Activated CD8-positive, alpha-beta memory T cell treated with anti-CD3 and anti-CD28 coated beads, Interleukin-2, amount 10 ng/mL, durations not matched to agents 7 days and 5 days (primary cell): ENCODE data around the gene ADGRB3. TPM values are rescaled to one million over a fixed set of nuclear protein-coding genes. Genes with fewer than 3 reads are reported as not detected.

ENCODE experiments used
- ATAC-seq: fragments of 150-1000 bp; cut with Tn5 transposase; one replicate; pipeline ENCODE4 v1.10.0; 2021; ENCODE audit warnings: moderate library complexity
- CTCF ChIA-PET: fragments of 350-600 bp; sonication (Branson Sonifier 250); formaldehyde crosslinking; loops from one replicate; lab custom pipeline; 2021; ENCODE audit warnings: antibody characterized with exemption; lab: Charles Lee
- DNase-seq: peaks from one replicate; pipeline ENCODE4 v3.0.0-alpha.2; 2020
- H3K27ac Mint-ChIP-seq: one replicate; pipeline ENCODE4 v1.8.0; 2021; ENCODE audit warnings: mild to moderate bottlenecking, mixed read lengths
- H3K27me3 Mint-ChIP-seq: one replicate; pipeline ENCODE4 v1.8.0; 2021; ENCODE audit warnings: mixed read lengths
- H3K36me3 Mint-ChIP-seq: one replicate; pipeline ENCODE4 v1.8.0; 2021; ENCODE audit warnings: mild to moderate bottlenecking, mixed read lengths
- H3K4me1 Mint-ChIP-seq: one replicate; pipeline ENCODE4 v1.8.0; 2021; ENCODE audit warnings: mixed read lengths
- H3K4me3 Mint-ChIP-seq: one replicate; pipeline ENCODE4 v1.8.0; 2021; ENCODE audit warnings: mild to moderate bottlenecking, moderate library complexity, mixed read lengths
- H3K9me3 Mint-ChIP-seq: one replicate; pipeline ENCODE4 v1.8.0; 2022; ENCODE audit warnings: low read depth, mixed read lengths
- total RNA-seq, 2 experiments: library from RNA; stranded (reverse); gene quantifications; one replicate each; pipeline ENCODE4 v1.2.3, GENCODE V29; 2021

Gene ADGRB3
- total RNA-seq, 2 experiments from 2014 or later = 0.33 TPM; not detected in 1

DNA sequence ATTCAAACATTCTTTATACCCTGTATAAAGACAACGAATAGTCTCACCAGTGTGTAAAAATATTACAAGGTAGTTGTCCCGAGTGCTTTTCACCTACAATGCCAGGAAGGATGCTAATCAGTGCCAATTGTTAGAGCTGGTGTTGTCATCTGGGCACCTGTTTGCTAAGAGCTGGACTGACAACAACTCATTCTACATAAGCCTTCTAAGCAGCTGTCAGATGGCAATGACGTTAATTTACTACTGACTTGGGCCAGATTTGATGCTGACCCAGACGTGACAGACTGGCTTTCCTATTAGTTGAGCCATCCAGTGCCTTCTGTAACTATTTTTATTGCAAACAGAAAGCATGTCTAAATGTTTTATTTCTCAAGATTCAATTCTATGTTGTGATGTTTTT is 355.2 kb downstream of the ADGRB3 start:
- H3K36me3 Mint-ChIP-seq = no peaks in the 10 kb centered on the region
- H3K9me3 Mint-ChIP-seq = no peaks in the 10 kb centered on the region
- no peak overlapping the region for H3K4me3 Mint-ChIP-seq
- H3K27me3 Mint-ChIP-seq = no peaks in the 10 kb centered on the region
- DNase-seq (no peak), ATAC-seq (no peak)
- no peaks in the 10 kb centered on the region for H3K4me1 Mint-ChIP-seq
- CTCF ChIA-PET = no interaction called here
- H3K27ac Mint-ChIP-seq = no peak overlapping the region

GRCh38 chr6:68993911-68994310 is 358.8 kb downstream of the ADGRB3 start:
- Mint-ChIP-seq H3K27ac (no peak overlapping the region), H3K4me3 (no peak overlapping the region), H3K9me3 (no peaks in the 10 kb centered on the region), H3K4me1 (no peaks in the 10 kb centered on the region), H3K36me3 (no peaks in the 10 kb centered on the region), H3K27me3 (no peaks in the 10 kb centered on the region)
- CTCF ChIA-PET = no interaction called here
- no peak for ATAC-seq
- no peak for DNase-seq

DNA sequence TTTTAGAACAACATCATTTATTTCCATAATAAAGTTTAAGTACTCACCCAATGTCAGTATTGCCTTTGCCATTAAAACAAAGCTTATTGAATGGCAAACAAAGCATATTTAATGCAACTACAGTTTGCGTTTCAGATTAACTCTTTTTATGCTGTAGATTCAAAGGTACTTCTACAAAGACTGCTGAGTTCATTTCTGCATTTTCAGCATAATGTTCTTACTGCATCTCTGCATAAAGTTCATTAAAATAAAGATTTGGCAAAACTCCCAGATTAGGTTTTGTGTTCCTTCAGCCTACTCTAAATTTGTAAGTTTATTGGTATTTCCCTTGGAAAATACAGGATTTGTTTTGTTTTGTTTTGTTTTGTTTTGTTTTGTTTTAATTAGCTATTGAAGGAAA is 359.4 kb downstream of the ADGRB3 start:
- Mint-ChIP-seq H3K27ac (no peak overlapping the region), H3K4me1 (no peaks in the 10 kb centered on the region), H3K36me3 (no peaks in the 10 kb centered on the region), H3K9me3 (no peaks in the 10 kb centered on the region), H3K27me3 (no peaks in the 10 kb centered on the region), H3K4me3 (no peak overlapping the region)
- CTCF ChIA-PET = no interaction called here
- DNase-seq (no peak), ATAC-seq (no peak)

GRCh38 chr6:69005199-69005598 is 370.1 kb downstream of the ADGRB3 start:
- no peaks in the 10 kb centered on the region for H3K4me1 Mint-ChIP-seq
- ATAC-seq (no peak), DNase-seq (no peak)
- H3K27me3 Mint-ChIP-seq = no peaks in the 10 kb centered on the region
- CTCF ChIA-PET = no interaction called here
- no peak overlapping the region for H3K27ac Mint-ChIP-seq
- H3K9me3 Mint-ChIP-seq = peaks cover 3% of the 10 kb centered on the region
- no peak overlapping the region for H3K4me3 Mint-ChIP-seq
- H3K36me3 Mint-ChIP-seq = no peaks in the 10 kb centered on the region

- Mint-ChIP-seq H3K27me3 (no peaks in the 10 kb centered on the region), H3K4me3 (no peak overlapping the region), H3K36me3 (no peaks in the 10 kb centered on the region), H3K27ac (no peak overlapping the region), H3K4me1 (no peaks in the 10 kb centered on the region), H3K9me3 (peaks cover 3% of the 10 kb centered on the region)
- DNase-seq (no peak), ATAC-seq (no peak)
- CTCF ChIA-PET = no interaction called here
Measured at GRCh38 chr6:69007781-69008180, 372.7 kb downstream of the ADGRB3 start.

DNA sequence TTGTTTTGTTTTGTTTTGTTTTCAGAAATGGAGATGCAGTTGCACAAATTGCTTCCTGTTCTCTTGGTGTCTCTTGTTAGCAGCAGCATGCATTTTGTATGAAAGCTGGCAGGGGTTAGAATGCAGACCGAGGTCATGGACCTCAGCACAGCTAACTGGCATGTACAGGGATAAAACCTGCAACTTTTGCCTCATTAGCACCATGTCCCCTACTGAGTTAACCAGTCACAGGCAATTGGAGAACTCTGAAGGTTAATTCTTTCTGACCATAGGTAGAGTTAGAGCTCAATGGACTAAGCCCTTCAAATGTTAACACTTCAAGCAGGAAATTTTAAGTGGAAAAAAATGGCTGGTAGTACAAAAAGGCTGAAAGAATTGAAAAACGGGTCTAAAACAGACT is 377.1 kb downstream of the ADGRB3 start:
- no peak overlapping the region for H3K27ac Mint-ChIP-seq
- ATAC-seq (no peak), DNase-seq (no peak)
- CTCF ChIA-PET = no interaction called here
- H3K9me3 Mint-ChIP-seq = no peaks in the 10 kb centered on the region
- no peaks in the 10 kb centered on the region for H3K4me1 Mint-ChIP-seq
- H3K36me3 Mint-ChIP-seq = no peaks in the 10 kb centered on the region
- H3K27me3 Mint-ChIP-seq = no peaks in the 10 kb centered on the region
- H3K4me3 Mint-ChIP-seq = no peak overlapping the region

- no peaks in the 10 kb centered on the region for H3K9me3 Mint-ChIP-seq
- DNase-seq (no peak), ATAC-seq (no peak)
- no peaks in the 10 kb centered on the region for H3K27me3 Mint-ChIP-seq
- H3K4me1 Mint-ChIP-seq = no peaks in the 10 kb centered on the region
- CTCF ChIA-PET = no interaction called here
- no peaks in the 10 kb centered on the region for H3K36me3 Mint-ChIP-seq
- H3K27ac Mint-ChIP-seq = no peak overlapping the region
- no peak overlapping the region for H3K4me3 Mint-ChIP-seq
Measured at GRCh38 chr6:69012876-69013275, 377.8 kb downstream of the ADGRB3 start.

GRCh38 chr6:69018906-69019305 is 383.8 kb downstream of the ADGRB3 start:
- H3K4me3 Mint-ChIP-seq = no peak overlapping the region
- CTCF ChIA-PET = no interaction called here
- no peak for DNase-seq
- H3K9me3 Mint-ChIP-seq = no peaks in the 10 kb centered on the region
- no peaks in the 10 kb centered on the region for H3K27me3 Mint-ChIP-seq
- ATAC-seq = no peak
- H3K27ac Mint-ChIP-seq = no peak overlapping the region
- H3K4me1 Mint-ChIP-seq = no peaks in the 10 kb centered on the region
- no peaks in the 10 kb centered on the region for H3K36me3 Mint-ChIP-seq

GRCh38 chr6:69019832-69020231 is 384.8 kb downstream of the ADGRB3 start:
- Mint-ChIP-seq H3K27ac (no peak overlapping the region), H3K9me3 (no peaks in the 10 kb centered on the region), H3K4me3 (no peak overlapping the region), H3K36me3 (no peaks in the 10 kb centered on the region), H3K27me3 (no peaks in the 10 kb centered on the region), H3K4me1 (no peaks in the 10 kb centered on the region)
- DNase-seq (no peak), ATAC-seq (no peak)
- CTCF ChIA-PET = no interaction called here

GRCh38 chr6:69022993-69023392 is 387.9 kb downstream of the ADGRB3 start:
- CTCF ChIA-PET = no interaction called here
- ATAC-seq (no peak), DNase-seq (no peak)
- Mint-ChIP-seq H3K27ac (no peak overlapping the region), H3K36me3 (no peaks in the 10 kb centered on the region), H3K4me3 (no peak overlapping the region), H3K9me3 (no peaks in the 10 kb centered on the region), H3K27me3 (no peaks in the 10 kb centered on the region), H3K4me1 (no peaks in the 10 kb centered on the region)

GRCh38 chr6:69026243-69026642 is 391.2 kb downstream of the ADGRB3 start:
- H3K4me1 Mint-ChIP-seq = no peaks in the 10 kb centered on the region

GRCh38 chr6:69026715-69027114 is 391.6 kb downstream of the ADGRB3 start:
- H3K36me3 Mint-ChIP-seq = no peaks in the 10 kb centered on the region
- DNase-seq (no peak), ATAC-seq (no peak)
- H3K27me3 Mint-ChIP-seq = no peaks in the 10 kb centered on the region
- no peaks in the 10 kb centered on the region for H3K9me3 Mint-ChIP-seq
- H3K4me1 Mint-ChIP-seq = no peaks in the 10 kb centered on the region
- CTCF ChIA-PET = no interaction called here
- no peak overlapping the region for H3K4me3 Mint-ChIP-seq
- no peak overlapping the region for H3K27ac Mint-ChIP-seq

More at GRCh38 chr6:69026243-69026642, 391.2 kb downstream of the ADGRB3 start:
- no peak overlapping the region for H3K27ac Mint-ChIP-seq
- H3K36me3 Mint-ChIP-seq = no peaks in the 10 kb centered on the region
- no peaks in the 10 kb centered on the region for H3K27me3 Mint-ChIP-seq
- no peak overlapping the region for H3K4me3 Mint-ChIP-seq
- CTCF ChIA-PET = no interaction called here
- no peak for ATAC-seq
- H3K9me3 Mint-ChIP-seq = no peaks in the 10 kb centered on the region
- DNase-seq = no peak

DNA sequence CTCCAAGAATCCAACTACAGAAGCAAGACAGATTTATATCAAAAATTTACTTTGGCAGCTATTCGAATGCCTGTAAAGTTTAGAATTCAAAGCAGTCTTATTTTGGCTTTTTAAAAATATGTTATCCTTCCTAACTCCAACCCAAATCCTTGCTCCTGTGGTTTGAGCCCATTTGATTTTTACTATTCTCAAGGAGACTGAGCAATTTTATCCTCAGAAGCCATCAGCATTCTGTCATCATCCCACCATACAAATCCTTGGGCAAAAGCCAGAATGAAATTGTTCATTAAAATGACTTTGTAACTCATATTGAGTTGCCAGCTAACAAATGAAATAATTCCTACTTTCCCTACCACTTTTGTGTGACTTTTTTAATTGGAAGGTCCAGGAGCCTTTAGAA is 392.8 kb downstream of the ADGRB3 start:
- ATAC-seq (no peak), DNase-seq (no peak)
- no peaks in the 10 kb centered on the region for H3K27me3 Mint-ChIP-seq
- H3K36me3 Mint-ChIP-seq = no peaks in the 10 kb centered on the region
- H3K4me3 Mint-ChIP-seq = no peak overlapping the region
- H3K9me3 Mint-ChIP-seq = no peaks in the 10 kb centered on the region
- no peaks in the 10 kb centered on the region for H3K4me1 Mint-ChIP-seq
- no peak overlapping the region for H3K27ac Mint-ChIP-seq
- CTCF ChIA-PET = no interaction called here

GRCh38 chr6:69038841-69039240 is 403.8 kb downstream of the ADGRB3 start:
- Mint-ChIP-seq H3K27me3 (no peaks in the 10 kb centered on the region), H3K4me1 (no peaks in the 10 kb centered on the region), H3K27ac (no peak overlapping the region), H3K9me3 (peaks cover 2% of the 10 kb centered on the region), H3K36me3 (no peaks in the 10 kb centered on the region), H3K4me3 (no peak overlapping the region)
- DNase-seq (no peak), ATAC-seq (no peak)
- CTCF ChIA-PET = no interaction called here

DNA sequence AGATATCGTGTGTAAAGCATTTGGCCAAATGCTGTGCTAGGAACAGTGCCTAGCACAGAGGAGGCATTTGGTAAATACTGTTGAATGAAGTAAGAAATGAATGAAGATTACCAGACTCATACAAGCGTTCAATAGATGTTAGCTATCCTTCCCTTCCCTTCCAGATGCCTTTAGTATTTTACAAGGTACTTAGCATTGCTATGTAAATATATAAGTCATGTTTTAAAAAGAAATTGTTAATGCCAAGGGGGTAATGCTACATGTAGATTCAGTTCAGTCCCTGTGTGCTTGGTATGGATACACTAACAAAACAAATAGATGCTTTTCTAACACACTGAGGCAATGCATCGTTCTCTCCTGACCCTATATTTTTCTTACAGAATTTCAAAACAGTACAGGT is 407.2 kb downstream of the ADGRB3 start:
- CTCF ChIA-PET = no interaction called here
- Mint-ChIP-seq H3K27ac (no peak overlapping the region), H3K4me1 (no peaks in the 10 kb centered on the region), H3K27me3 (no peaks in the 10 kb centered on the region), H3K9me3 (peaks cover 4% of the 10 kb centered on the region), H3K4me3 (no peak overlapping the region), H3K36me3 (no peaks in the 10 kb centered on the region)
- DNase-seq = no peak
- ATAC-seq = no peak
